Testis (tissue), 3 donors: Measurements from ENCODE around the gene KRTAP2-3. TPM values are rescaled to one million over a fixed set of nuclear protein-coding genes. Genes with fewer than 3 reads are reported as not detected.

ENCODE experiments used
- DNase-seq: peaks from one replicate; pipeline ENCODE4 v3.0.0-alpha.2; 2019
- H3K27ac ChIP-seq, 2 donors: fragments of 200-600 bp; sonication (generic); one replicate each; pipeline ENCODE4 v1.5.1; 2019
- H3K27me3 ChIP-seq: fragments of 200-600 bp; sonication (generic); one replicate; pipeline ENCODE4 v1.5.1; 2019
- H3K36me3 ChIP-seq: fragments of 200-600 bp; sonication (generic); one replicate; pipeline ENCODE4 v1.5.1; 2017; ENCODE audit warnings: low read depth; ENCODE audit errors: missing control alignments
- H3K4me1 ChIP-seq: fragments of 200-600 bp; sonication (generic); one replicate; pipeline ENCODE4 v1.5.1; 2019
- H3K4me3 ChIP-seq, 2 donors: fragments of 200-600 bp; sonication (generic); one replicate each; pipeline ENCODE4 v1.5.1; 2017 to 2019
- H3K9me3 ChIP-seq: fragments of 200-600 bp; sonication (generic); one replicate; pipeline ENCODE4 v1.5.1; 2017
- CTCF ChIP-seq, 3 experiments: fragments of 450-650 bp in 2 of 3; fragments of 200-600 bp in 1 of 3; sonication (generic) in 1 of 3; IDR thresholded peaks; one replicate each; pipeline ENCODE4 v1.5.1; 2016 to 2019; ENCODE audit warnings: antibody characterized with exemption in 3 of 3, mild to moderate bottlenecking in 2 of 3, moderate library complexity in 1 of 3
- POLR2A ChIP-seq: fragments of 450-650 bp; IDR thresholded peaks from one replicate; pipeline ENCODE4 v1.6.1; 2017; ENCODE audit warnings: antibody characterized with exemption, mild to moderate bottlenecking, moderate library complexity
- WGBS, 2 donors: methylation state at CpG; one replicate each; pipeline ENCODE4 v1.1.5; 2018; 5-methylcytosine and 5-hydroxymethylcytosine counted together
- intact Hi-C: fragments of 100-400 bp; cut with DNase I; formaldehyde crosslinking; loops from one replicate; pipeline ENCODE4 v1.15.1; 2023; ENCODE audit warnings: low total_unique reads
- polyA plus RNA-seq: library from polyadenylated mRNA; stranded (reverse); fragments of 350-450 nt; fragmentation: Illumina TruSeq; extraction: RNeasy Lipid Tissue Mini Kit (QIAGEN cat#74804); gene quantifications from one replicate; pipeline ENCODE4 v1.2.3, GENCODE V29; 2014; ENCODE audit warnings: low read depth, low replicate concordance; ENCODE audit not compliant: insufficient read depth
- total RNA-seq, 2 donors: library from RNA; depleted of rRNA; stranded (reverse); fragments of >200 nt; gene quantifications; one replicate each; pipeline ENCODE4 v1.2.3, GENCODE V29; 2016

The KRTAP2-3 gene
- total and polyA plus RNA-seq, 3 donors from 2014 or later, result not detected

GRCh38 chr17:41016578-41017215, 43.2 kb downstream of the KRTAP2-3 start:
- no peak overlapping the region for H3K4me3 ChIP-seq
- WGBS, 2 donors, result 79 to 88% methylated on average over 13 of the region's 13 CpGs
- H3K4me1 ChIP-seq, result no peaks in the 10 kb centered on the region
- H3K9me3 ChIP-seq, result no peaks in the 10 kb centered on the region
- no peaks in the 10 kb centered on the region for H3K27me3 ChIP-seq
- no peak for DNase-seq
- H3K36me3 ChIP-seq, result no peaks in the 10 kb centered on the region
- H3K27ac ChIP-seq, result no peak overlapping the region
- no peak for TF ChIP-seq CTCF (IDR thresholded peaks at IDR 0.05)
- no peak for TF ChIP-seq POLR2A
- intact Hi-C loops, result no loop called here

GRCh38 chr17:41015454-41015853, 44.5 kb downstream of the KRTAP2-3 start:
- no peak overlapping the region for H3K27ac ChIP-seq
- H3K4me1 ChIP-seq, result no peaks in the 10 kb centered on the region
- H3K36me3 ChIP-seq, result no peaks in the 10 kb centered on the region
- no peaks in the 10 kb centered on the region for H3K9me3 ChIP-seq
- H3K27me3 ChIP-seq, result no peaks in the 10 kb centered on the region
- WGBS, 2 donors, result 67 to 74% methylated on average over 7 of the region's 7 CpGs
- no peak for DNase-seq
- H3K4me3 ChIP-seq, result no peak overlapping the region
- TF ChIP-seq POLR2A (no peak), CTCF (IDR thresholded peaks at IDR 0.05) (no peak)
- intact Hi-C loops, result no loop called here

GRCh38 chr17:41013606-41014005, 46.3 kb downstream of the KRTAP2-3 start:
- H3K27me3 ChIP-seq, result no peaks in the 10 kb centered on the region
- no peak overlapping the region for H3K4me3 ChIP-seq
- 20 to 26% methylated on average over 1 of the region's 1 CpG for WGBS, 2 donors
- DNase-seq, result peak; percentile 34
- no peaks in the 10 kb centered on the region for H3K36me3 ChIP-seq
- H3K27ac ChIP-seq, result no peak overlapping the region
- H3K4me1 ChIP-seq, result no peaks in the 10 kb centered on the region
- H3K9me3 ChIP-seq, result no peaks in the 10 kb centered on the region
- intact Hi-C loops, result no loop called here
- TF ChIP-seq CTCF (IDR thresholded peaks at IDR 0.05) (no peak), POLR2A (no peak)

- H3K27ac ChIP-seq, result no peak overlapping the region
- no peaks in the 10 kb centered on the region for H3K27me3 ChIP-seq
- no peaks in the 10 kb centered on the region for H3K36me3 ChIP-seq
- 88 to 93% methylated on average over 3 of the region's 3 CpGs for WGBS, 2 donors
- no peak for DNase-seq
- TF ChIP-seq CTCF (IDR thresholded peaks at IDR 0.05) (no peak), POLR2A (no peak)
- H3K9me3 ChIP-seq, result no peaks in the 10 kb centered on the region
- intact Hi-C loops, result no loop called here
- H3K4me1 ChIP-seq, result no peaks in the 10 kb centered on the region
- H3K4me3 ChIP-seq, result no peak overlapping the region
Observed at GRCh38 chr17:41013181-41013580, 46.7 kb downstream of the KRTAP2-3 start.
